Measurements from ENCODE around the gene SLC7A6OS. TPM values are rescaled to one million over a fixed set of nuclear protein-coding genes. Genes with fewer than 3 reads are reported as not detected.

Gene SLC7A6OS
- total RNA-seq, 2 experiments from 2014 or later, result 20.9 to 22.6 TPM

GRCh38 chr16:68288252-68288650 lies 22.5 kb downstream of the SLC7A6OS start:
- ChIA-PET POLR2A (no interaction called here), CTCF (interaction anchor here (1.0 to 3.8 kb wide), 6 partner anchors 12 to 39 kb away, joined by 3 to 24 read pairs (median 6); partner anchors contain the start of genes PRMT7, SLC7A6 and SLC7A6OS)

DNA sequence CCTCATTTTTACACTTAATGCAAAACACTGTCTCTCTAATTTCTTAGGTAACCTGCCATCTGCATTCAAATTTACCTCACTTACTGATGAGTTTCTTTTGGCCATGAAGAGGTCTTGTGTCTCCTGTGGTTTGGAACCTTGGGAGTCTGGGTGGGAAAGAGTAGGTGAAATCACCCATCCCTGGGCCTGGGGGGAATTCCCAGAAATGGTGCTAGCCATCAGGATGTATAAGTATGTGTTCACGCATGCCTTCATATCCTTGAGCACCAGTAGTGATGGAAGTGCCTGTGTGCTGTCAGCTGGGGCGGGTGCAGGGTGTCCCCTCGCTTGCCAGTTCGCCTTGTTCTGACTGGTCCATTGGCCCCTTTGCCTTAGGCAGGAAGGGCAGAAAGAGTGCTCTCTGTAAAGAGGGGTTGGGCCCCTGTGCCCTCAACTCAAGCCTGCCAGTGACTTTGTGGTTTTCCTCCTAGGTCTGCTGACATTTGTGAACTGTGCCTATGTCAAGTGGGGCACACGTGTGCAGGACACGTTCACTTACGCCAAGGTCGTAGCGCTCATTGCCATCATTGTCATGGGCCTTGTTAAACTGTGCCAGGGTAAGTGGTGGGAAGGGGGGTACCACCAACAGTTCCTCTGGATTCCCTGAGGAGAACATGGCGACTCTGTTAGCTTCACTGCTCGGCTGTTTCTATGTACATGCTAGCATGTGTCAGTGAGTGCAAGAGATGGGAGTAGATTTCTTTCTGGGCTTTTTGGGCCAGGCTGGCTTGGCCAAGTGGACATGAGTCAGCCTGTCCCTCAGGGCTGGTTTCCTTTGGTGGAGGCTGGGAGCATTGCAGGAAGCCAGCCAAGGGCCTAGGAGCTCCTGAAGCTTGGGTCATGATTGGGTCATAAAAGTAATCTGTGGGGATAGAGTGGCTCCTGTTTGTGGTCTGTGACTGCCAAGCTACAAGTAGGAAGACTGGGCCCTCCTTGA lies 23.2 kb downstream of the SLC7A6OS start:
- ChIA-PET CTCF (interaction anchor here (1.0 to 4.0 kb wide), 9 partner anchors 13 to 39 kb away, joined by 3 to 24 read pairs (median 5); partner anchors contain the start of genes PRMT7, SLC7A6 and SLC7A6OS), POLR2A (interaction anchor here (0.7 kb wide), 1 partner anchor 199 kb away, joined by 10 read pairs; no protein-coding TSS in a partner anchor)

DNA sequence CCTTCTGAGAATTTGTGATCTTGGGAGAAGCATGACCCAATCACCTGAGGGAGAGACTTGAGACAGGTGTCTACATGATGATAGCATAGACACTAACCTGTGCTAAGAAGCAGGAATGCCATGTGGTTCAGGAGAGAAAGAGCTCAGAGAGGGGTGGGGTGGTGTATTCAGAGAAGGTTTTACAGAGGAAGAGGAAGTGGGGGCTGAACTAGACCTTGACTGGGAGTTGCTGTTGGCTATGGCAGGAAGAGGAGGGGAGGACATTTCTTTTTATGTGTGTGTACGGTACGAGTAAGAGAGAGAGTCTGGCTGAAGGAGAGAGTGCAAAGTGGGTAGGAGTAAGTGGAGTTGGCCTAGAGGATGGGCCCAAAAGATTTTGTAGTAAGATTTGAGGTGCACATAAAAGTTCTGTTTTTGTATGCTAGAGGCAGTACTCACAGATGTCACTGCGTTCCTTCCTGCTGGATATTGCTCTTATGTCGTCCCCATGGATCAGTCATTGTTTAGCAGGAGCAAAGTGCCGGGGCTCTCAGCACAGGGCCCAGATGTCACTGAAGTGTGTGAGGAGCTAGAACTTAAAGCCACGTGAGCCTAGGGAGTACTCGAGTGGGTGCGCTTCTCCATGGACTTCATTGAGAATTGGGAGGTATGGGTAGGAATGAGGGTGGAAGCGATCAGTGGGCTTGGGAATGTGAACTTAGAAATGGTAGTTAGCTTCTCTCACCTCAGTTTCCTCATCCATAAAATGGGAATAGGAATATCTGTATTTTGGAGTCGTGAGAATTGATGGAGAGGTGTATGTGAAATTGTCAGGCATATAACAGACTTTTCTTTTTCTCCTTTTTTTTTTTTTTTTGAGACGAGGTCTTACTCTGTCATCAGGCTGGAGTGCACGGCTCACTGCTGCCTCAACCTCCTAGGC lies 24.3 kb downstream of the SLC7A6OS start:
- ChIA-PET CTCF (interaction anchor here (0.7 to 4.0 kb wide), 9 partner anchors 11 to 470 kb away, joined by 3 to 14 read pairs (median 4); partner anchors contain the start of genes PLA2G15 and SLC7A6), POLR2A (interaction anchor here (0.7 kb wide), 1 partner anchor 198 kb away, joined by 10 read pairs; no protein-coding TSS in a partner anchor)

DNA sequence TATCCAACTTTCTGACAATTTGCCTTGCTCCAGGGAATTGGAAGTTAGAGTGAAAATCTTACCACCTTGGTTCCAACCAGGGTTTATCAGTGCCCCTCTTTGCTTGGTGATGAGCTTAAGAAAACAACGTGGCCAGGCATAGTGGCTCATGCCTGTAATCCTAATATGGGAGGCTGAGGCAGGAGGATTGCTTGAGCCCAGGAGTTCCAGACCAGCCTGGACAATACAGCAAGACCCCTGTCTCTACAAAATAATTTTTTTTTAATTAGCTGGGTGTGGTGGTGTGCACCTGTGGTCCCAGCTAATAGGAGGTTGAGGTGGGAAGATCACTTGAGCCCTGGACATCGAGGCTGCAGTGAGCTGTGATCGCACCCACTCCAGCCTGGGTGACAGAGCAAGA lies 25.1 kb downstream of the SLC7A6OS start:
- ChIA-PET CTCF (interaction anchor here (0.7 to 4.0 kb wide), 10 partner anchors 10 to 1048 kb away, joined by 3 to 14 read pairs (median 4); partner anchors contain the start of genes PLA2G15, PRMT7, SLC7A6 and SLC7A6OS), POLR2A (interaction anchor here (0.6 to 2.0 kb wide), 3 partner anchors 9 to 280 kb away, joined by 3 to 18 read pairs (median 6); partner anchors contain the start of gene SLC7A6)

- ChIA-PET POLR2A (interaction anchor here (0.5 to 2.0 kb wide), 4 partner anchors 8 to 84 kb away, joined by 3 to 18 read pairs (median 3); partner anchors contain the start of genes PRMT7, SLC7A6 and SLC7A6OS), CTCF (interaction anchor here (1.0 to 4.0 kb wide), 5 partner anchors 21 to 71 kb away, joined by 3 to 14 read pairs (median 4); partner anchors contain the start of genes PLA2G15, PRMT7, SLC7A6 and SLC7A6OS)
Observed at GRCh38 chr16:68284847-68285246, 25.9 kb downstream of the SLC7A6OS start.

DNA sequence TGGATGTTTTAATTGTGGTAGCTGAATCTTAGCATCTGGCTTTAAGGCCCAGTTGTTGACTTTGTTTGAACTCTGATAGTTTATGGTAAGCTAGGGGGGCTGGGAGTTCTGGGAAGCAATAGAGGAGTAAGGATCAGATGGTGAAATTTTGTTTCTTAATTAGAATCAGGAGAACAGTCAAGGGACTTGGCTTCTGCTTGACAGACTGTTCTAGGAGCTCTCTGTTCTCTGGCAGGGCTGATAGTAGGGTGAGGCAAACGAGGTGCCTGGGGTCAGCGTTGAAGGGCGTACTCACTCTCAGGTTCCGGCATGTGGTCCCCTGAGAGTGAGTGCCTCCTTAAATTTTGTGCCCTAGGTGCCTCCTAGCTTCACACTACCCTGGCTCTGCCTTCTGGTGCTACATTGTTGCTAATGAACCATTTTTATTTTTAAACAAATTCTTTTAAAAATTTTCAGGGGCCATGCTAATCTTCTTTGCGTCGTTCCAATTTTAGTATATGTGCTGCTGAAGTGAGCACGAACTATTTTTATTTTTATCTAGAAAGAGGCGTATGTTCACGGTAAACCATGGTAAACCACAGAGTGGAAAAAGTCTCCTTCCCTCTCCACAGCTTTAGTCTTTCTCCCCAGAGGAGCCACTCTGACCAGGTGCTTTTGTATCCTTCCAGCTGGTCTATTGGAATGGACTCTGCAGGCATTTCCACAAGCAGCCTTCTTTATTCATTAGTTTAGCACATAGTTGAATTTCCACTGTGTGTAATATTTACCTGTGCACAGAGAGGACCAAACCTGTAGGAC lies 26.7 kb downstream of the SLC7A6OS start:
- CTCF ChIA-PET, result interaction anchor here (1.2 to 4.0 kb wide), 3 partner anchors 20 to 27 kb away, joined by 3 to 14 read pairs (median 6); partner anchors contain the start of gene SLC7A6
- POLR2A ChIA-PET, result interaction anchor here (0.6 to 2.0 kb wide), 5 partner anchors 9 to 27 kb away, joined by 3 to 18 read pairs (median 3); partner anchors contain the start of genes PRMT7, SLC7A6 and SLC7A6OS

DNA sequence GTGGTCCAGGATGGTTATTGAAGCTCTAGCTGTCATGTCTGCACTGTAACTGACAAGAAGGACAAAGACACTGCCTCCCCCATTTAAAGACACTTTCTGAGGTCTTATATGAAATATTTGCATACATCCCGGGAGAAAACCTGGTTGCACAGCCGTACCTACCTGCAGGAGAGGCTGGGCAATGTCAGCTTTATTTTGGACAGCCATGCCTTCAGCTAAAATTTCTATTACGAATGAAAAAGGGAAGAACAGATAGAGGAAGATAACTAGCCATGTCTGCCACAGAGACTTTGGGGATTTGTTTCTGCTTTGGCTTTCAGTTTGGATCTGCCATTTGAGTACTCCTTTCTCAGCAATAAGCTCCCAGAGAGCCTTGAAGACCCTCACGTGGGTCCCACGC lies 27.4 kb downstream of the SLC7A6OS start:
- POLR2A ChIA-PET, result interaction anchor here (0.6 to 1.4 kb wide), 4 partner anchors 9 to 27 kb away, joined by 3 to 4 read pairs (median 3); partner anchors contain the start of genes PRMT7 and SLC7A6OS

GRCh38 chr16:68282064-68282452 lies 28.7 kb downstream of the SLC7A6OS start:
- POLR2A ChIA-PET, result no interaction called here
- CTCF ChIA-PET, result no interaction called here

More for the DNA sequence above, 27.4 kb downstream of the SLC7A6OS start:
- CTCF ChIA-PET, result interaction anchor here (1.2 to 4.0 kb wide), 3 partner anchors 19 to 28 kb away, joined by 3 to 14 read pairs (median 6); partner anchors contain the start of gene SLC7A6

GRCh38 chr16:68281368-68282063 lies 29.2 kb downstream of the SLC7A6OS start:
- CTCF ChIA-PET, result interaction anchor here (1.3 kb wide), 1 partner anchor 20 kb away, joined by 5 read pairs; no protein-coding TSS in a partner anchor
- POLR2A ChIA-PET, result no interaction called here

- CTCF ChIA-PET, result interaction anchor here (0.6 to 2.0 kb wide), 7 partner anchors 10 to 129 kb away, joined by 3 to 6 read pairs (median 3); partner anchors contain the start of gene SLC7A6
- POLR2A ChIA-PET, result interaction anchor here (0.5 to 1.0 kb wide), 2 partner anchors 16 to 48 kb away, joined by 3 read pairs; partner anchors contain the start of gene SLC7A6
Observed at GRCh38 chr16:68279726-68280558, 30.8 kb downstream of the SLC7A6OS start.

- ChIA-PET POLR2A (interaction anchor here (0.6 to 1.6 kb wide), 3 partner anchors 9 to 170 kb away, joined by 3 to 4 read pairs (median 3); partner anchors contain the start of gene SLC7A6), CTCF (interaction anchor here (0.8 to 7.2 kb wide), 3 partner anchors 10 to 35 kb away, joined by 3 to 64 read pairs (median 4); partner anchors contain the start of genes PRMT7, SLC7A6 and SLC7A6OS)
Observed at GRCh38 chr16:68276223-68276622, 34.5 kb downstream of the SLC7A6OS start.

GRCh38 chr16:68275611-68276191 lies 35.0 kb downstream of the SLC7A6OS start:
- CTCF ChIA-PET, result interaction anchor here (1.4 to 7.2 kb wide), 4 partner anchors 10 to 53 kb away, joined by 4 to 64 read pairs (median 15); partner anchors contain the start of gene SLC7A6
- POLR2A ChIA-PET, result interaction anchor here (0.6 to 1.6 kb wide), 4 partner anchors 10 to 169 kb away, joined by 3 to 4 read pairs (median 4); partner anchors contain the start of genes PRMT7, SLC7A6 and SLC7A6OS

- CTCF ChIA-PET, result interaction anchor here (0.9 to 7.2 kb wide), 5 partner anchors 12 to 54 kb away, joined by 3 to 64 read pairs (median 6); partner anchors contain the start of genes PRMT7, SLC7A6 and SLC7A6OS
Observed at GRCh38 chr16:68274441-68274840, 36.3 kb downstream of the SLC7A6OS start.

GRCh38 chr16:68273896-68274295 lies 36.9 kb downstream of the SLC7A6OS start:
- ChIA-PET POLR2A (interaction anchor here (0.9 to 1.0 kb wide), 2 partner anchors 17 to 37 kb away, joined by 3 to 7 read pairs; partner anchors contain the start of genes PRMT7 and SLC7A6OS), CTCF (interaction anchor here (0.9 to 7.2 kb wide), 4 partner anchors 11 to 37 kb away, joined by 3 to 64 read pairs (median 14); partner anchors contain the start of genes PRMT7, SLC7A6 and SLC7A6OS)

More at GRCh38 chr16:68274441-68274840, 36.3 kb downstream of the SLC7A6OS start:
- POLR2A ChIA-PET, result interaction anchor here (0.6 to 1.0 kb wide), 3 partner anchors 9 to 36 kb away, joined by 3 to 7 read pairs (median 3); partner anchors contain the start of genes PRMT7 and SLC7A6OS

Measured in activated CD8-positive, alpha-beta memory T cell treated with anti-CD3 and anti-CD28 coated beads for 36 hours (primary cell).